Measurements from ENCODE around the gene SEC14L5.

Gene SEC14L5

DNA sequence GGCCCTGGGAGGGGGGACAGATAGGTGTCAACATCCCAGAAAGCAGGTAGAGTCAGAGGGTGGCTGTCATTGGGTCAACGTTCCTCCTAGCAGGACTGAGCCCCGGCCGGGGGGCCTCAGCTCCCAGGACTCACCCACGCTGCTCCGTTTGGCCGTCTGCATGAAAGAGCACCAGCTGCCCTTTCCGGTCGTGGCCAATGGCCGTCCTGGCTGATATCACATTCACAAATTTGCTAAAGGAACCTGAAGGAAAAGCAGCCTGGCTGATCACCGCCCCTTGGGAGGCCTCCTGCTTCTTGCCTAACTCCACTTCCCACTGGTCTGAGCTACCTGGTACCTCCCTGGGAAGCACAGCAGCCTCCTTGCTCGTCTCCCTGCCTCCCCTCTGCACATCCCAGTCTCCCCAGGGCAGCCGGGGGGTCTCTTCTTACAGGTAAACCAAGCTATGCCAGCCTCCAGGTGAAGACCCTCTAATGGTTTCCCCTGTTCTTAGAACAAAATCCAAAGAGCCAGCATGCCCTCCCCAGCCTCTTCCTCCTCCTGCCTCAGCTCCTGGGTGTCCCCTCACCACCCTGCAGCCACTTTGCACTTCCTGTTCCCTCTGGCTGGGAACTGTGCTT lies 72.2 kb downstream of the SEC14L5 start:
- Mint-ChIP-seq H3K9me3 (no peaks in the 10 kb centered on the region), H3K36me3 (ENCODE audit: low read depth) (no peaks in the 10 kb centered on the region), H3K4me3 (peak overlapping the region in 1 of 3 experiments; percentile 44), H3K27ac (no peak overlapping the region), H3K4me1 (peaks cover 12% of the 10 kb centered on the region), H3K27me3 (ENCODE audit: low read depth) (no peaks in the 10 kb centered on the region)
- TF ChIP-seq, protein P1, sequence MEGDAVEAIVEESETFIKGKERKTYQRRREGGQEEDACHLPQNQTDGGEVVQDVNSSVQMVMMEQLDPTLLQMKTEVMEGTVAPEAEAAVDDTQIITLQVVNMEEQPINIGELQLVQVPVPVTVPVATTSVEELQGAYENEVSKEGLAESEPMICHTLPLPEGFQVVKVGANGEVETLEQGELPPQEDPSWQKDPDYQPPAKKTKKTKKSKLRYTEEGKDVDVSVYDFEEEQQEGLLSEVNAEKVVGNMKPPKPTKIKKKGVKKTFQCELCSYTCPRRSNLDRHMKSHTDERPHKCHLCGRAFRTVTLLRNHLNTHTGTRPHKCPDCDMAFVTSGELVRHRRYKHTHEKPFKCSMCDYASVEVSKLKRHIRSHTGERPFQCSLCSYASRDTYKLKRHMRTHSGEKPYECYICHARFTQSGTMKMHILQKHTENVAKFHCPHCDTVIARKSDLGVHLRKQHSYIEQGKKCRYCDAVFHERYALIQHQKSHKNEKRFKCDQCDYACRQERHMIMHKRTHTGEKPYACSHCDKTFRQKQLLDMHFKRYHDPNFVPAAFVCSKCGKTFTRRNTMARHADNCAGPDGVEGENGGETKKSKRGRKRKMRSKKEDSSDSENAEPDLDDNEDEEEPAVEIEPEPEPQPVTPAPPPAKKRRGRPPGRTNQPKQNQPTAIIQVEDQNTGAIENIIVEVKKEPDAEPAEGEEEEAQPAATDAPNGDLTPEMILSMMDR (IDR thresholded peaks at IDR 0.05; ENCODE audit: unreplicated experiment in 3 of 3) = no peak

GRCh38 chr16:5031601-5032000 lies 73.5 kb downstream of the SEC14L5 start:
- Mint-ChIP-seq H3K4me3 (peak overlapping the region; percentile 65 to 81 (median 81)), H3K4me1 (peaks cover 12% of the 10 kb centered on the region), H3K27ac (no peak overlapping the region), H3K27me3 (ENCODE audit: low read depth) (no peaks in the 10 kb centered on the region), H3K9me3 (no peaks in the 10 kb centered on the region), H3K36me3 (ENCODE audit: low read depth) (no peaks in the 10 kb centered on the region)
- TF ChIP-seq, protein P1 (IDR thresholded peaks at IDR 0.05; ENCODE audit: unreplicated experiment in 3 of 3) = no peak

GRCh38 chr16:5032748-5033167 lies 74.6 kb downstream of the SEC14L5 start:
- no peak overlapping the region for H3K27ac Mint-ChIP-seq
- no peaks in the 10 kb centered on the region for H3K27me3 Mint-ChIP-seq (ENCODE audit: low read depth)
- no peaks in the 10 kb centered on the region for H3K9me3 Mint-ChIP-seq
- H3K36me3 Mint-ChIP-seq (ENCODE audit: low read depth) = no peaks in the 10 kb centered on the region
- H3K4me3 Mint-ChIP-seq = peak overlapping the region; percentile 84 to 88 (median 85)
- peaks cover 12% of the 10 kb centered on the region for H3K4me1 Mint-ChIP-seq
- TF ChIP-seq, protein P1 (IDR thresholded peaks at IDR 0.05; ENCODE audit: unreplicated experiment in 3 of 3) = no peak

- H3K27me3 Mint-ChIP-seq (ENCODE audit: low read depth) = no peaks in the 10 kb centered on the region
- H3K4me1 Mint-ChIP-seq = peaks cover 12% of the 10 kb centered on the region
- no peaks in the 10 kb centered on the region for H3K36me3 Mint-ChIP-seq (ENCODE audit: low read depth)
- no peaks in the 10 kb centered on the region for H3K9me3 Mint-ChIP-seq
- TF ChIP-seq, protein P1 (IDR thresholded peaks at IDR 0.05; ENCODE audit: unreplicated experiment in 3 of 3) = no peak
- peak within 1 kb of the TSS; percentile 88 to 93 (median 92) for H3K4me3 Mint-ChIP-seq
- H3K27ac Mint-ChIP-seq = peak within 1 kb of the TSS; percentile 78 to 87 (median 79)
Measured at GRCh38 chr16:5033256-5034166, 75.4 kb downstream of the SEC14L5 start, which contains the start of gene NAGPA. Gene NAGPA (minus strand): TSS chr16:5033935. CDS start chr16:5033914, 21 bp downstream.

- no peaks in the 10 kb centered on the region for H3K9me3 Mint-ChIP-seq
- H3K4me1 Mint-ChIP-seq = peaks cover 12% of the 10 kb centered on the region
- H3K27me3 Mint-ChIP-seq (ENCODE audit: low read depth) = peaks cover 3% of the 10 kb centered on the region
- H3K27ac Mint-ChIP-seq = peak overlapping the region; percentile 78 to 87 (median 79)
- peak overlapping the region; percentile 88 to 93 (median 92) for H3K4me3 Mint-ChIP-seq
- H3K36me3 Mint-ChIP-seq (ENCODE audit: low read depth) = no peaks in the 10 kb centered on the region
- TF ChIP-seq, protein P1 (IDR thresholded peaks at IDR 0.05; ENCODE audit: unreplicated experiment in 3 of 3) = no peak
Measured at GRCh38 chr16:5034167-5034523, 76.0 kb downstream of the SEC14L5 start.
